ENCODE measurements around the gene RB1.

The RB1 gene

GRCh38 chr13:48518083-48518482 lies 214.5 kb downstream of the RB1 start:
- H3K9me3 Mint-ChIP-seq: no peaks in the 10 kb centered on the region
- CTCF ChIA-PET: interaction anchor here (0.9 to 1.2 kb wide), 2 partner anchors 16 to 63 kb away, joined by 3 read pairs; no protein-coding TSS in a partner anchor

GRCh38 chr13:48526286-48526685 lies 222.7 kb downstream of the RB1 start:
- no peak overlapping the region for H3K27ac Mint-ChIP-seq
- CTCF ChIA-PET: interaction anchor here (1.2 to 1.5 kb wide), 2 partner anchors 19 to 54 kb away, joined by 3 to 4 read pairs; no protein-coding TSS in a partner anchor

More at GRCh38 chr13:48518083-48518482, 214.5 kb downstream of the RB1 start:
- H3K36me3 Mint-ChIP-seq: peaks cover 63% of the 10 kb centered on the region
- no peaks in the 10 kb centered on the region for H3K27me3 Mint-ChIP-seq
- no peak overlapping the region for H3K4me3 Mint-ChIP-seq
- no peak overlapping the region for H3K27ac Mint-ChIP-seq
- peaks cover 2% of the 10 kb centered on the region for H3K4me1 Mint-ChIP-seq
- no peak for DNase-seq

GRCh38 chr13:48527955-48528354 lies 224.4 kb downstream of the RB1 start:
- H3K4me1 Mint-ChIP-seq: peaks cover 29% of the 10 kb centered on the region
- H3K27me3 Mint-ChIP-seq: peaks cover 6% of the 10 kb centered on the region
- CTCF ChIA-PET: interaction anchor here (1.0 to 1.5 kb wide), 2 partner anchors 17 to 52 kb away, joined by 3 to 4 read pairs; no protein-coding TSS in a partner anchor
- no peak for DNase-seq
- no peak overlapping the region for H3K27ac Mint-ChIP-seq
- no peaks in the 10 kb centered on the region for H3K9me3 Mint-ChIP-seq
- H3K4me3 Mint-ChIP-seq: no peak overlapping the region
- H3K36me3 Mint-ChIP-seq: peaks cover 11% of the 10 kb centered on the region

More at GRCh38 chr13:48526286-48526685, 222.7 kb downstream of the RB1 start:
- Mint-ChIP-seq H3K9me3 (no peaks in the 10 kb centered on the region), H3K4me3 (no peak overlapping the region), H3K4me1 (peaks cover 24% of the 10 kb centered on the region), H3K36me3 (peaks cover 17% of the 10 kb centered on the region), H3K27me3 (no peaks in the 10 kb centered on the region)
- DNase-seq: no peak

- H3K27me3 Mint-ChIP-seq: peaks cover 6% of the 10 kb centered on the region
- CTCF ChIA-PET: interaction anchor here (1.0 kb wide), 1 partner anchor 17 kb away, joined by 3 read pairs; no protein-coding TSS in a partner anchor
- peaks cover 10% of the 10 kb centered on the region for H3K36me3 Mint-ChIP-seq
- H3K4me3 Mint-ChIP-seq: no peak overlapping the region
- no peaks in the 10 kb centered on the region for H3K9me3 Mint-ChIP-seq
- DNase-seq: no peak
- no peak overlapping the region for H3K27ac Mint-ChIP-seq
- peaks cover 36% of the 10 kb centered on the region for H3K4me1 Mint-ChIP-seq
Observed at GRCh38 chr13:48528720-48529119, 225.2 kb downstream of the RB1 start.

- H3K27me3 Mint-ChIP-seq: peaks cover 6% of the 10 kb centered on the region
- peak overlapping the region; percentile 86 for H3K4me3 Mint-ChIP-seq
- CTCF ChIA-PET: no interaction called here
- no peak for DNase-seq
- peak overlapping the region; percentile 98 for H3K27ac Mint-ChIP-seq
- peaks cover 47% of the 10 kb centered on the region for H3K4me1 Mint-ChIP-seq
- peaks cover 20% of the 10 kb centered on the region for H3K36me3 Mint-ChIP-seq
- peaks cover 6% of the 10 kb centered on the region for H3K9me3 Mint-ChIP-seq
Observed at GRCh38 chr13:48530833-48531232, 227.3 kb downstream of the RB1 start.

Measured in activated naive CD4-positive, alpha-beta T cell treated with anti-CD3 and anti-CD28 coated beads, Interleukin-2, amount 10 ng/mL, durations not matched to agents 7 days and 5 days (primary cell).